Kidney epithelial cell (primary cell): Measurements from ENCODE around the gene HAGH. TPM values are rescaled to one million over a fixed set of nuclear protein-coding genes. Genes with fewer than 3 reads are reported as not detected.

Source experiments
- DNase-seq: peaks from one replicate; pipeline ENCODE4 v3.0.0-alpha.2; 2010; ENCODE audit warnings: low read depth
- H3K27me3 ChIP-seq: 2 replicates; pipeline ENCODE4 v1.6.0; 2011; ENCODE audit warnings: low read length; ENCODE audit not compliant: control insufficient read depth, insufficient read depth
- H3K36me3 ChIP-seq: 2 replicates; pipeline ENCODE4 v1.5.1; 2011; ENCODE audit warnings: low read length; ENCODE audit not compliant: control insufficient read depth, insufficient read depth
- H3K4me3 ChIP-seq: 2 replicates; pipeline ENCODE4 v1.5.1; 2011; ENCODE audit warnings: low read depth, mild to moderate bottlenecking, control low read depth, low read length
- CTCF ChIP-seq: IDR thresholded peaks from 2 replicates; pipeline ENCODE4 v1.5.1; 2011; ENCODE audit warnings: mild to moderate bottlenecking, moderate library complexity, low read length, control low read depth, inconsistent platforms; ENCODE audit not compliant: insufficient read depth, poor library complexity, severe bottlenecking
- total RNA-seq: library from RNA; depleted of rRNA; stranded (reverse); fragments of >200 nt; gene quantifications from 2 replicates; pipeline ENCODE4 v1.2.3, GENCODE V29; 2015

HAGH gene
- total RNA-seq, 1 donor from 2014 or later: 62.8 TPM

- no peaks in the 10 kb centered on the region for H3K27me3 ChIP-seq
- no peak for TF ChIP-seq CTCF
- H3K36me3 ChIP-seq: no peaks in the 10 kb centered on the region
- no peak for DNase-seq
- no peak overlapping the region for H3K4me3 ChIP-seq
Measured at GRCh38 chr16:1865902-1866690, 39.5 kb upstream of the HAGH start.

- Histone ChIP-seq H3K4me3 (no peak overlapping the region), H3K27me3 (peaks cover 4% of the 10 kb centered on the region), H3K36me3 (no peaks in the 10 kb centered on the region)
- DNase-seq: no peak
- peak; percentile 61 for TF ChIP-seq CTCF
Measured at GRCh38 chr16:1863681-1864460, 37.2 kb upstream of the HAGH start.

DNA sequence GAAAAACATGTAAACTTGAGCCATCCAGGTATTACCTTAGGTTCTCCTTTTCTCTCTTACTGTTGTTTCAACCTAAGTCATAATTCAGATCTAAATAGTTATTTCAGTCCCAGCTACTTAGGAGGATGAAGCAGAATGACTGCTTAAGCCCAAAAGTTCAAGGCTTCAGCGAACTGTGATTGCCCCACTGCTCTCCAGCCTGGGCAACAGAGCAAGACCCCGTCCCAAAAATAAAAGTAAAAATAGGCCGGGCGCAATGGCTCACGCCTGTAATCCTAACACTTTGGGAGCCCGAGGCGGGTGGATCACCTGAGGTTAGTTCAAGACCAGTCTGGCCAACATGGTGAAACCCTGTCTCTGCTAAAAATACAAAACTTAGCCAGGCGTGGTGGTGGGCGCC, 35.8 kb upstream of the HAGH start:
- no peak for TF ChIP-seq CTCF
- DNase-seq: no peak
- Histone ChIP-seq H3K4me3 (no peak overlapping the region), H3K36me3 (no peaks in the 10 kb centered on the region), H3K27me3 (peaks cover 9% of the 10 kb centered on the region)

DNA sequence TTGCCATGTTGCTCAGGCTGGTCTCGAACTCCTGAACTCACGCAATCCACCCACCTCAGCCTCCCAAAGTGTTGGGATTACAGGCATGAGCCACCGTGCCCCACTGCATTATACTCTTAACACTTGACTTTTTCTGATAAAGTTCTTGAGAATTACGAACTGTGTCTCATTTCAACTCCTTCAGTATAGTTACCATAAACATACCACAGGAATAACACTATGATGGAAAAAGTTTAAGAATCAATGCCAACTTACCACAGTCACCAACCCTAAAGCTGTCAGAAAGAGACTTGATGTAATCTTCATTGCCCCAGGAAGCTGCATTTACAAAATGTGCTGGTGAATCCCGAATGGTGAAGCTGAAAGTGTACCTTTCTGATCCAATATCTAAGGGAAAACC, 35.1 kb upstream of the HAGH start:
- no peaks in the 10 kb centered on the region for H3K36me3 ChIP-seq
- no peak for TF ChIP-seq CTCF
- no peak overlapping the region for H3K4me3 ChIP-seq
- H3K27me3 ChIP-seq: peaks cover 14% of the 10 kb centered on the region
- no peak for DNase-seq

GRCh38 chr16:1859650-1860049, 33.0 kb upstream of the HAGH start:
- peaks cover 15% of the 10 kb centered on the region for H3K27me3 ChIP-seq
- TF ChIP-seq CTCF: no peak
- H3K36me3 ChIP-seq: no peaks in the 10 kb centered on the region
- no peak for DNase-seq
- no peak overlapping the region for H3K4me3 ChIP-seq
